ENCODE data around the gene MAPRE2.

The MAPRE2 gene

DNA sequence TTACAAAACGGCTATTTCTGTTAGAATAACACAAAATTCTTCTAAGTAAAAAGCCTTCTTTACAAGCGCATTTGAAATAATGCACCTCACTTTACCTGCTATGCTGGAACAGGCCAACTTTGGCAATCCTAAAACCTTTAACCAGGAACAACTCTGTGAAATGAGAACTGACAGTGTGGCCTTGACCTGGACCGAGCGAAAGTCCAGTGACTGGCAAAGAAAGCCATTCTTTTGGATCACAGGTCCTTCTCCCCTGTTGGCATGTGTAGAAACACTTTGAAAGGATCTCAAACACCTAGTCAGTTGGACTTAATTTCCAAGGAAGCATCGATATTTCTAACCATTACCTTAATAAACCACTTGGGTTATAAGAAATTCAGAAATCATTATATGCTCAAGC is 21.2 kb downstream of the MAPRE2 start:
- TF ChIP-seq TCF12 (IDR thresholded peaks at IDR 0.05; ENCODE audit: low read depth) (no peak), TEAD4 (IDR thresholded peaks at IDR 0.05) (no peak), TAF1 (IDR thresholded peaks at IDR 0.05; ENCODE audit: low read depth) (no peak), CEBPB (IDR thresholded peaks at IDR 0.05) (no peak), NFIC (IDR thresholded peaks at IDR 0.05) (no peak), FOXM1 (IDR thresholded peaks at IDR 0.05; ENCODE audit: borderline replicate concordance, low read depth) (no peak), ZBTB7A (IDR thresholded peaks at IDR 0.05; ENCODE audit: low read depth) (no peak)
- TF ChIP-seq, protein P1, sequence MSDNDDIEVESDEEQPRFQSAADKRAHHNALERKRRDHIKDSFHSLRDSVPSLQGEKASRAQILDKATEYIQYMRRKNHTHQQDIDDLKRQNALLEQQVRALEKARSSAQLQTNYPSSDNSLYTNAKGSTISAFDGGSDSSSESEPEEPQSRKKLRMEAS (IDR thresholded peaks at IDR 0.05), result no peak

DNA sequence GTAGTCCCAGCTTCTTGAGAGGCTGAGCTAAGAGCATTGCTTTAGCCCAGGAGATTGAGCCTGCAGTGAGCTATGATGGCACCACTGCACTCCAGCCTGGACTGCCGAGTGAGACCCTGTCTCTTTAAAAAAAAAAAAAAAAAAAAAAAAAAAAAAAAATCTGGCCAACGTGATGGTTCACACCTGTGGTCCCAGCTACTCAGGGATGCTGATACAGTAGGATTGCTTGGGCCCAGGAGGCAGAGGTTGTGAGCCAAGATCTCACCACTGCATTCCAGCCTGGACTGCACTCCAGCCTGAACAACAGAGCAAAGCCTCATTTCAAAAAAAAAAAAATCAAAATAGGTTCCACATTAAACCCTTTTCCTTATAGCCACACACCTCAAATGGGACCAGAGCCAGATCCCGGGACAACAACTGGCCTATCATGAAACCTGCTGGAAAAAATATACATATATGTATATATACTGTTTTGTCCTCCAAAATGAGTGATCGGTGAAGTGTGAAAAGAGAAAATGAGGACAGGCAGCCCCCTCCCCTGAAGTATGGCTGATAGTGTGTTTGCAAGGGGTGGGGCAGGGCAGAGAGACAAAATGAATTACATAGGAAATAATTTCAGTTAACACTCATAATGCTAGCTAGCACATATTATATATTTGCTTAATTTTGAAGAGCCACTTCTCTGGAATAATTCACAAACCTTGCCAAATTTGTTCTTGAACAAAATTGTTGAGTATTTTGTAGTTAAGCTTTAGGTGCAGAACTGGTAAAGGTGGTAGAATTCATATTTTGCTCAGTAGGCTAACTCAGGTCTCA is 22.9 kb downstream of the MAPRE2 start:
- TF ChIP-seq CREB1 (IDR thresholded peaks at IDR 0.05; ENCODE audit: low read depth), result no peak
- TF ChIP-seq, protein P2, sequence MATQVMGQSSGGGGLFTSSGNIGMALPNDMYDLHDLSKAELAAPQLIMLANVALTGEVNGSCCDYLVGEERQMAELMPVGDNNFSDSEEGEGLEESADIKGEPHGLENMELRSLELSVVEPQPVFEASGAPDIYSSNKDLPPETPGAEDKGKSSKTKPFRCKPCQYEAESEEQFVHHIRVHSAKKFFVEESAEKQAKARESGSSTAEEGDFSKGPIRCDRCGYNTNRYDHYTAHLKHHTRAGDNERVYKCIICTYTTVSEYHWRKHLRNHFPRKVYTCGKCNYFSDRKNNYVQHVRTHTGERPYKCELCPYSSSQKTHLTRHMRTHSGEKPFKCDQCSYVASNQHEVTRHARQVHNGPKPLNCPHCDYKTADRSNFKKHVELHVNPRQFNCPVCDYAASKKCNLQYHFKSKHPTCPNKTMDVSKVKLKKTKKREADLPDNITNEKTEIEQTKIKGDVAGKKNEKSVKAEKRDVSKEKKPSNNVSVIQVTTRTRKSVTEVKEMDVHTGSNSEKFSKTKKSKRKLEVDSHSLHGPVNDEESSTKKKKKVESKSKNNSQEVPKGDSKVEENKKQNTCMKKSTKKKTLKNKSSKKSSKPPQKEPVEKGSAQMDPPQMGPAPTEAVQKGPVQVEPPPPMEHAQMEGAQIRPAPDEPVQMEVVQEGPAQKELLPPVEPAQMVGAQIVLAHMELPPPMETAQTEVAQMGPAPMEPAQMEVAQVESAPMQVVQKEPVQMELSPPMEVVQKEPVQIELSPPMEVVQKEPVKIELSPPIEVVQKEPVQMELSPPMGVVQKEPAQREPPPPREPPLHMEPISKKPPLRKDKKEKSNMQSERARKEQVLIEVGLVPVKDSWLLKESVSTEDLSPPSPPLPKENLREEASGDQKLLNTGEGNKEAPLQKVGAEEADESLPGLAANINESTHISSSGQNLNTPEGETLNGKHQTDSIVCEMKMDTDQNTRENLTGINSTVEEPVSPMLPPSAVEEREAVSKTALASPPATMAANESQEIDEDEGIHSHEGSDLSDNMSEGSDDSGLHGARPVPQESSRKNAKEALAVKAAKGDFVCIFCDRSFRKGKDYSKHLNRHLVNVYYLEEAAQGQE (IDR thresholded peaks at IDR 0.05; ENCODE audit: low read depth), result no peak

DNA sequence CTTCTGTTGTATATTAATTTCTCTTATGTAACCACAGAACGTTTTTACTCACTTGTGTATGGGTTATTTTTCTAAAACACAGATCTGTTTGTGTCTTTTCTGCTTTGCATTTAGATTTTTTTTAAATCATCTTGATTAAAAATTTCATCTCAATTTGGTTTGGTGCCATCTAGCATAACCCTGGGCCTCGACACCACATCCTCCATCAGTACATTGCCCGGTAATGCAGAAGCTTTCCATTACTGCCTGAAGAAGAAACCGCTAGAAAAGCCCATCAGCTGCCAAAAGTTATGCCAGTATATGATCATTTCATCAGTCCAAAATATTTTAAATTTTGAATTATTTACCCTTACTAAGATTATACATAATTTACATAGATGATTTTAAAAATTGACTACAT is 26.2 kb downstream of the MAPRE2 start:
- TF ChIP-seq, protein P3, sequence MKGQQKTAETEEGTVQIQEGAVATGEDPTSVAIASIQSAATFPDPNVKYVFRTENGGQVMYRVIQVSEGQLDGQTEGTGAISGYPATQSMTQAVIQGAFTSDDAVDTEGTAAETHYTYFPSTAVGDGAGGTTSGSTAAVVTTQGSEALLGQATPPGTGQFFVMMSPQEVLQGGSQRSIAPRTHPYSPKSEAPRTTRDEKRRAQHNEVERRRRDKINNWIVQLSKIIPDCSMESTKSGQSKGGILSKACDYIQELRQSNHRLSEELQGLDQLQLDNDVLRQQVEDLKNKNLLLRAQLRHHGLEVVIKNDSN (IDR thresholded peaks at IDR 0.05), result no peak
- TF ChIP-seq NFIC (IDR thresholded peaks at IDR 0.05) (no peak), CREB1 (IDR thresholded peaks at IDR 0.05; ENCODE audit: low read depth) (no peak), EP300 (IDR thresholded peaks at IDR 0.05; ENCODE audit: borderline replicate concordance) (no peak), CEBPB (IDR thresholded peaks at IDR 0.05) (no peak), RAD21 (IDR thresholded peaks at IDR 0.05; ENCODE audit: low read depth) (no peak), TCF12 (IDR thresholded peaks at IDR 0.05; ENCODE audit: low read depth) (no peak), TEAD4 (IDR thresholded peaks at IDR 0.05) (no peak), ZBTB7A (IDR thresholded peaks at IDR 0.05; ENCODE audit: low read depth) (no peak), TAF1 (IDR thresholded peaks at IDR 0.05; ENCODE audit: low read depth) (no peak), YY1 (IDR thresholded peaks at IDR 0.05; ENCODE audit: low read depth) (no peak), FOXM1 (IDR thresholded peaks at IDR 0.05; ENCODE audit: borderline replicate concordance, low read depth) (no peak), EGR1 (IDR thresholded peaks at IDR 0.05) (no peak)
- TF ChIP-seq, protein P2 (IDR thresholded peaks at IDR 0.05; ENCODE audit: low read depth), result no peak
- TF ChIP-seq, protein P1 (IDR thresholded peaks at IDR 0.05), result no peak

DNA sequence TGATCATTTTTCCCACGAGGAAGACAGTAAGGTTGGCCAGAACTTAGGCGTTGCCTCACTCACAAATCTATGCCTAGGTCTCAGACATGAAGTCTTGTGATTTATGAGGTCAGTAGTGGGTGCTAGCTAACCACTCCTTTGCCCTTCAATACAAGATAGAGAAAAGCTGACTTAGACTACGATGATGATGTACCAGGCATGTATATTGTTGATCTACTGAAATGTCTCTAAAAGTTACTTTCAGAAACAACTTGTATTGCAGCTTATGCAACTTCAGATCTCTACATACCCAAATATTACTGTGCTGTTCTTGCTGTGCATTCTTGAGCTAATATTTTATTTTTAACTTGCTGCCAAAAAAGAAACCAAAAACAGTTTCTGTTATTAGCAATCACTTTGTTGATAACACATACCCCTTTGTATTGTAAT is 30.6 kb downstream of the MAPRE2 start:
- TF ChIP-seq, protein P2 (IDR thresholded peaks at IDR 0.05; ENCODE audit: low read depth), result no peak
- TF ChIP-seq TCF12 (IDR thresholded peaks at IDR 0.05; ENCODE audit: low read depth) (no peak), YY1 (IDR thresholded peaks at IDR 0.05; ENCODE audit: low read depth) (no peak), CEBPB (IDR thresholded peaks at IDR 0.05) (no peak), NFIC (IDR thresholded peaks at IDR 0.05) (no peak), ZBTB7A (IDR thresholded peaks at IDR 0.05; ENCODE audit: low read depth) (no peak), EGR1 (IDR thresholded peaks at IDR 0.05) (no peak), FOXM1 (IDR thresholded peaks at IDR 0.05; ENCODE audit: borderline replicate concordance, low read depth) (no peak), EP300 (IDR thresholded peaks at IDR 0.05; ENCODE audit: borderline replicate concordance) (no peak)

DNA sequence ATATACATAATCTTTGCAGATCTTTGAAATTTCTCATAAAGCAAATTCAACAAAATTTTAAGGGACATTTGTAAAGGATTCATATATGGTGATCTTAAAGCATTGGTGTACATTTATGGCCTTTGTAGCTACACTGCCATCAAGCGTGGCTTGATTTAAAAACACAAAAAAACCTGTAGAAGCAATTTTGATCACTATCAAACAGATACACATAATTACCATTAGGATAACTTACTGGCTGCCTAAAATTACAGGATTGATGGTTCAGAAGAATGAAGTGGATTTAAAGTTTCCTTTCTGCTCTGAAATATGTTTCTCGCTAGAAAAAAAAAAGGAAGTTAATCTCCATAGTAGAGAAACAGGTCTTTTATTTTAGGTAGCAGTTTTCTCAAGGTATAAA is 31.4 kb downstream of the MAPRE2 start:
- TF ChIP-seq TAF1 (IDR thresholded peaks at IDR 0.05; ENCODE audit: low read depth), result no peak
- no peak for TF ChIP-seq CEBPB (IDR thresholded peaks at IDR 0.05)
- TF ChIP-seq EGR1 (IDR thresholded peaks at IDR 0.05), result no peak
- TF ChIP-seq, protein P3 (IDR thresholded peaks at IDR 0.05), result no peak
- no peak for TF ChIP-seq FOXM1 (IDR thresholded peaks at IDR 0.05; ENCODE audit: borderline replicate concordance, low read depth)
- no peak for TF ChIP-seq NFIC (IDR thresholded peaks at IDR 0.05)
- TF ChIP-seq RAD21 (IDR thresholded peaks at IDR 0.05; ENCODE audit: low read depth), result no peak
- TF ChIP-seq, protein P2 (IDR thresholded peaks at IDR 0.05; ENCODE audit: low read depth), result no peak
- TF ChIP-seq, protein P1 (IDR thresholded peaks at IDR 0.05), result no peak
- TF ChIP-seq YY1 (IDR thresholded peaks at IDR 0.05; ENCODE audit: low read depth), result no peak
- no peak for TF ChIP-seq TEAD4 (IDR thresholded peaks at IDR 0.05)
- TF ChIP-seq ZBTB7A (IDR thresholded peaks at IDR 0.05; ENCODE audit: low read depth), result no peak
- TF ChIP-seq TCF12 (IDR thresholded peaks at IDR 0.05; ENCODE audit: low read depth), result no peak
- TF ChIP-seq CREB1 (IDR thresholded peaks at IDR 0.05; ENCODE audit: low read depth), result no peak
